Measurements from ENCODE around the gene PARVG.
"Not testable (repeated sequence)": the region's sequence is repeated elsewhere in the genome, so short reads cannot be mapped to it uniquely, and the experiment has no call there.

PARVG gene

DNA sequence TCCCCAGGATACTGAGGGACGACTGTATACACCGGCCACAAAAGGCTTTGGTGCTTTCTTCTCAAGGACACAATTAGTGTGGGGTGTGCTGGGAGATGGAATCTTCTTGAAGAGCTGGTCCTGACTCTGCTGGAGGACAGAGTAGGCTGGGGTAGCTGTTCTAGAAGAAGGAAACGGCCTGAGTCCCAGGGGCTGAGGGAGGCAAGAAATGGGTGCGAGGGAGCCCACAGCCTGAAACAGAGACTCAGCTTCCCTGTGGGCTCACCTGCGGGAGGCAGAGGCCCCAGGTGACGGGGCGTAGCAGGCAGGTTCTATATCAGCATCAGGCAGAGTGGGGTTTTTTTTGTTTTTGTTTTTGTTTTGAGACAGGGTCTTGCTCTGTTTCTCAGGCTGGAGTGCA lies 36.6 kb downstream of the PARVG start:
- DNase-seq, result no peak

DNA sequence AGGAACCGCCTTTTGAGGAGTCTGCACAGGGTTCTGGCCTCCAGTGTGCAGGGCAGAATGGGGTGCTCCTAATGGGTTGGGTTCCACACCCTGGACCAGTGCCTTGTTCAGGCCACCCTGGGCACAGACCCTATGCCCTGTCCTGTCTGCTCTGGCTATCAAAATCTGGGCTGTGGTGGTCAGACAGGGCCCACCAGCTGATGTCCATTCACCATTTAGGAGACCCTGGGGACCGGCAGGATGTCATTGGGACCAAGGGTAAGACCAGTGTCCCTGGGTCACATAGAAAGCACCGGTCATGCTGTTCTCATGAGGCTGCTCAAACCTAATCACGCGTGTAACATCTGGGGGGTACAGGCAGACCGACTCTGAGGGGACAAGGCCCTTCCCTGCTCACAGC lies 37.3 kb downstream of the PARVG start:
- no peak for DNase-seq

DNA sequence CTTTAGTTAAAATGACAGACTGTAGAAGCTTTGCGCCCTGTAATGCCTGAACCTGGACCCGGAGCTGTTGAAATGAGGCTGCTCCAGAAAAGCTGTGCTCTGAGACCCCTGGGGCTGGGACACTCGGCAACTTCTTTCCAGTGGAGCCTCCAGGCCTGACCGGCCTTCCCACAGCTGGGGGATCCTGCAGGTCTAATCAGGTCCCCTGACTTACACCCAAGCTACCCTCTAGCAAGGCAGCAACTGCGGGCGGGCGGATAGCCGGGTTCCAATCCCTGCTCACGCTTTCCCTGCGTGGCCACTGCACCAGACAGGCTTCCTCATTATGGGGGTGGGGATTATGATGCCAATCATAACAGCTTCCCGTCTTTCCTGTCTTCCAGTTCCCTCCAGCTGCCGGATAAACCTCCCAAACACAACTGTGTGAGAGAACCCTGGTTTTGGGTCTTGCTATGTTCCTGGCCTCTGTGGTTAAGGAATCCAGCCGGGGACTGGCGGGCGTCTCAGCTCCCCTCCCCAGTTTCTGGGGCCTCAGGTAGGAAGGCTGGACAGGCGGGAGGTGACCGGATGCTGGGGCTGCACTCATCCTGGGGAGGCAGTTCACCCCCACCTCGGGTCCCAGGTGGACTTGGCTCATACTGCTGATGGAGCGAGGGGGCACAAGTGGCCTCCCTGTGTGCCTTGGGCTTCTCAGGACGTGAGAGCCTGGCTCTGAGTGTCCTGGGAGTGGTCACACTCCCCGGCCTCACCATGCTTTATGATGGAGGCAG lies 38.6 kb downstream of the PARVG start:
- no peak for DNase-seq

DNA sequence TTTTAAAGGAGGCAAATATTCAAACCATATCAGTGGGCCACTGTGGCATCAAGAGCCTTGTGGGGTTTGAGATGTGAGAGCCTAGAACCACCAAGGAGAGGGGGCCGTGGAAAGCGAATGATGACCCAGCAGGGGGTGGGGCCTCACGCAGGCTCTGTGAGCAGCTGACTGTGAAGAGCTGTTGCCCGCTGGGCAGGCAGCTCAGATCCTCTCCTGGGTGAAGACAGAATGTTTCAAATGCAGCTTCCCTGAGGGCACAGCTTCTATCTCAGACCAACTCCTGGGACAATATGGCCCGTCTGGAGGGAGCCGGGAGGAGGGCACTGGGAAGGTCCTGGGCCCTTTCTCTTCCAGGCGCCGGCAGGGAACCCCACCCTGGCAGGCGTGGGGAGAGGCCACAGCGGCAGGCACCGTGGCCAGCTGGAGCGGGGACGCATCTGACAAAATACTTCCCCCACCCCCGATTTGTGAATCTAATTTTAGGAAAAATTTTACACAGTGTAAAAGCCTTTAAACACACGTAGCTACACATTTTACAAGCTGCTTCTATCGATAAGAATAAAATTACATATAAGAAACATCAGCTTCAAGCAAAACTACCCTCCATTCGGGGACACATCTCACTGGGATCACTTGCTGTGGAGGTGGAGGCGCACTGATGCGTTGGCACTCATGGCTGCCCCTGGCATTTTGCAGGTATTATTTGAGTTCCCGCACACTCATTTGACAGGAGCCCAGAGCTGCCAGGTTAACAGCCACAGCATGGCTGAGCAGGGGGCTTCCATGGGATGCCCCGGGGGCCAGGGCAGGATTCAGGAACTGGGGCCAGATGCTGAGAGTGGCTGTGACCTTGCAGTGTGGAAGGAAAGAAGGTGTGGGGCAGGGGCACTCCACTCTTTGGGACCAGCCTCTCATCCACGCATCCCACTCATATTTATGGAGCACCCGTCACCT lies 40.3 kb downstream of the PARVG start:
- no peak for DNase-seq

DNA sequence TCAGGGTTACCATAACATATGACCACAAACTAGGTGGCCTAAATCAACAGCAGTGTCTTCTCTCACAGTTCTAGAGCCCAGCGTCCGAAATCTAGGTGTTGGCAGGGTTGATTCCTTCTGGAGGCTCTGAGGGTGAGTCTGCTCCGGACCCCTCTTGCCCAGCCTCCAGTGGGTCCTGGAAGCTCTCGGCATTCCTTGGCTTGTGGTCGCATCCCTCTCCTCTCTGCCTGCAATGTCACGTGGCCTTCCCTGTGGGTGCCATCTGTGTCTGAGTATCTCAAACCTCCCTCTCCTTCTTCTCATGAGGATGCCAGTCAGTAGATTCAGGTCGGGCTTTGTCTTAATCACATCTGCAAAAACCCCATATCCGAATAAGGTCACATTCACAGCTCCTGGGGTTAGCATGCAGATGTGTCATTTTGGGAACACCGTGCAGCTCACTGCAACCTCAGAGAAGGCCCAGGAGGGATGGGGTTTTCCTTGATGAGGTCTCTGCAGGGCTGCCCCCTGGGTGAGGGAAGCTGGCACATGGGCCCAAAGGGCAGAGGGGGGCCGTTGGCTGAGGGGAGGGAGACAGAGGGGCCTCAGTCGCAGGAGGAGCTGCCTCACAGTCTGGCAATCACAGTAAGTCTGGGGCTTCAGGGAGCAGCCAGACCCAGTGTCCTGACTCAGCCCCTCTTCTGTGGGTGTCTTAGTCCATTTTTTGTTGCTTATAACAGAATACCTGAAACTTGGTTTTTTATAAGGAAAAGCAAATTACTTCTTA lies 41.2 kb downstream of the PARVG start:
- DNase-seq, result no peak

DNA sequence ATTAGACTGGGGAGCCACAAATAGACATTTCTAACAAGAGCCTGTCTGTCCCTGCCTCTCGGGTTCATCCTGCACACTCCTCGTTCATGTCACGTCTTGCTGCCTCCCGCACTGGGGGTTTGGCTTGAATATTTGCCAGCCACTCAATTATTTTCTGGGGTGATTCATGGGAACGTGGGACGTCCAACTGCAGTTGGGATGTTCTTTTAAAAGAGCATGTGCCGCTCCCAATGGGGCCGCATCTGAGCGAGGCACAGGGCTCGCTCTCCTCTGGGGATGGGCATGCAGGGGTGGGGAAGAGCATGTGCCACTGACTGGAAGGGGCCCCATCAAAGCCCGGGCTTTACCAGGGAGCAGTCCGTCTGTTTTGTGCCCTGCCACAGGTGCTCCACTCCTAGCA lies 43.4 kb downstream of the PARVG start:
- no peak for DNase-seq

DNA sequence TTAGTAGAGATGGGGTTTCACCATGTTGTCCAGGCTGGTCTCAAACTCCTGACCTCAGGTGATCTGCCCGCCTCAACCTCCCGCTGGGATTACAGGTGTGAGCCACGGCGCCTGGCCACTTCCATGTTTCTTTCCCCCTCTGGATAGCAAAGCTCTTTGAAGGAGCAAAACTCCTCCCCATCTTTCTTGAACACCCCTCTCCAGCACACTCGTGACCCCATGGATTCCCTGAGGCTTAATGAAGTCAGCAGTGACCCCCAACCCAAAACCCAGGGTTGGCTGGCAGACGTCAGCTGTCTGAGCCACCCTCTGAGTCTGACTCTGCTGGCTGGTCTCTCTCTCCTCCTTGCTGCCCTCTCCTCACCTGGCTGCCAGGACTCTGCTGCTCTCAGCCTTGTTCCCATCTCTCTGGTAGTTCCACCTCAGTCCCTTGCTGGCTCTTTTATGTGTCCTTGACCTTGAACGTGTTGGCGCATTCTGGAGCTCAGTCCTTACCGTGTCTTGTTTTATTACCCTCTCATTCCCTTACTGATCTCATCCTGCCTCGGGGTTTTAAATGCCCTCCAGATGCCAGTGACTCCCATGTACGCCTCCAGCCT lies 44.5 kb downstream of the PARVG start:
- no peak for DNase-seq

DNA sequence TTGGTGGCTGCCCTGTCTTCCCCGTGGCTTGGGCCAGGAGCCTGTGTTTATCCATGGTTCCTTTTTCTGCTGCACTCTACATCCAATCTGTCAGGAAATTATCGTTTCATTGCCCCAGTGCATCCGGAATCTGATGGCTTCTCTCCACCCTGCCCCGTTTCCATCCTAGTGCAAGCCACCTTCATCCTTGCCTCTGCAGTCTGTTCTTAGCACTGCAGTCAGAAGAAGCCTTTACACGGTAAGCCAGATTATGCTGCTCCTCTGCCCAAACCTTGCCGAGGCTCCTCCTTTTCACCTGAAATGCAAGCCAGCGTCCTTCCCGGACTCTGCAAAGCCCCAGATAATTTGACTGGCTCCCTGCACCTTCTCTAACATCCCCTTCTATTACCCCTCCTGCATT lies 45.1 kb downstream of the PARVG start:
- no peak for DNase-seq

DNA sequence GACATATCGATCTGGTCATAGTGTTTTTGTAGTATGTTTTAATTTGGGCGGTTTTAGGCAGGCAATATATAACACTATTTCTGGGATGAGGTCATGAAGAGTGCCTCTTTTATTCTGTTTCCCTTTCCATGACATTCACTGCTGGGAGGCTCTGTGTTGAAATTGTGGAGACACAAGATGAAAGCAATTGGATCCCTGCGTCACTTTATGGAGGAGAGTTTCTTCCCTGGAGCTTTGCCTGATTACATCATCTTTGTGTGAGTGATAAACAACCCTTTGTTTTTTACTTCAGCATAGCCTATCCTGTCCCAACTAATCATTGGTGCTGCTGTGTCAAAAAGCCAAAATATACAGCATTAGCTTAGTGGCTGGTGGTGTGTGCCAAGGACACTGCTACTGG lies 48.6 kb downstream of the PARVG start:
- DNase-seq, result no peak

DNA sequence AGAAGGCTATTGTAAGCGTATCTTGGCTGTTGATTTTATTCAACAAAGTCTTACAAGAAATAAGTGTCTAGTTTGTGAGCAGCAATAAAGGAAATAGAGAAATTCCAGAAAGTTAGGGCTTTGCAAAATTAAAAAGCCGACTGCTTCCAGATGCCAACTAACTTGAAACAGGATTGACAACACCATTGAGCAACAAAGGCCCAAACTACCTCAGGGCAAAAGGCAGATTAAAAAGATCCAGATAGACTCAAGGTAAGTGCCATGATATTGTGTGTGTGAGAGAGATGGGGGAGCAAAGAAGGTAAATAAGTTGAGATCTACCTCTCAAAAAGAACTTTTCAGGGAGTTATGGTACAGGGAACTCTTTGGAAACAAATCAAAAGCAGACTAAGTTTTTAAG lies 49.1 kb downstream of the PARVG start:
- DNase-seq, result no peak

DNA sequence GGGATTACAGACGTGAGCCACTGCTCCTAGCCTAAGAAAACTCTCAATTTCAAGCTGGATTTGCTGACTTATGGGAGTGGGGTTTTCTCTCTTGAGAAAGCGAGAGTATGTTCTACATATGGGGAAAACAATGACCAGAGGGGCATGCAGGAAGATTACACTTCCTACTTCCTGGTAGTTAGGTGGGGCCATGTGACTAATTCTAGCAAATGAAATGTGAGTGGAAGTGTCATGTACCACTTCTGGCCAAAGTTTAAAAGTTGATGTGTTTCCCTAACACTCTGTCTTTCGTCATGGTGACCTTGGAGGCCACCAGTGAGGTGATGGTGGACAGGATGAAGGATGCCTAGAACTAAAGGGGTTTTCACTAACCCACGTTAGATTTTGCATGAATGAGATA lies 50.5 kb downstream of the PARVG start:
- DNase-seq, result no peak

DNA sequence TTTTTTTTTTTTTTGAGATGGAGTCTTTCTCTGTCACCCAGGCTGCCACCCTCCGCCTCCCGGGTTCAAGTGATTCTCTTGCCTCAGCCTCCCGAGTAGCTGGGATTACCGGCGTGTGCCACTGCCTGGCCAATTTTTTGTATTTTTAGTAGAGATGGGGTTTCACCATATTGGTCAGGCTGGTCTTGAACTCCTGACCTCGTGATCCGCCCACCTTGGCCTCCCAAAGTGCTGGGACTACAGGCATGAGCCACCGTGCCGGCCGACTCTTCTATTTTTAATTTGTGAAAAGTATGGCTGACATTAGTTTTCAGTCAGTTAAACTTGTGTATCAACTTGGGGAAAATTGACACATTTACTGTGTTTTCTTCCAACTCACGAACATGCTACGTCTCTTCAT lies 53.6 kb downstream of the PARVG start:
- not testable (repeated sequence) for DNase-seq

DNA sequence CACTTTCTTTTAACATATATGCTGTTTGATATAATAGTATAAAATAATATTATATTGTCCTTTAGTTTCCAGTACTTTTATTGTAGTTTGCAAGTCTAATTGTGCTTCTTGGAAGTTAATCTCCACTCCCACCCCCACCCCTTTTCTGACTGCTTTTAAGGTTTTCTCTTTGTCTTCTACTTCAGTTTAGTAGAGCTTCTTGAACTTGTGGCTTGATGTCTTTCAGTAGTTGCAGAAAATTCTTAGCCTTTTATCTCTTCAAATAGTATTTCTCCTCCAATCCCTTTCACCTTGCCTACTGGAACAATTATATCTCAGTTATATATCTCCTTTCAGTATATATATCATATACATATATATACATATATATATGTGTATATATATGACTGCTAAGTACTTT lies 56.6 kb downstream of the PARVG start:
- no peak for DNase-seq

DNA sequence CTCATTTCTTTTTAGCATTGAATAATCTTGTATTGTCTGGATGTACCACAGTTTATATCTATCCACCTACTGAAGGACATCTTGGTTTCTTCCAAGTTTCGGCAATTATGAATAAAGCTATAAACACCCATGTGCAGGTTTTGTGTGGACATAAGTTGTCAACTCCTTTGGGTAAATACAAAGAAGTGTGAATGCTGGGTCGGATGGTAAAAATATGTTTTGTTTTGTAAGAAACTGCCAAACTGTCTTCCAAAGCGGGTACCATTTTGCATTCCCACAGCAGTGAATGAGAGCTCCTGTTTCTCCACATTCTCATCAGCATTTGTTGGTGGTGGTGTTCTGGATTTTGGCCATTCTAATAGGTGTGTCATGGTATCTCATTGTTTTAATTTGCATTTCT lies 60.4 kb downstream of the PARVG start:
- not testable (repeated sequence) for DNase-seq

DNA sequence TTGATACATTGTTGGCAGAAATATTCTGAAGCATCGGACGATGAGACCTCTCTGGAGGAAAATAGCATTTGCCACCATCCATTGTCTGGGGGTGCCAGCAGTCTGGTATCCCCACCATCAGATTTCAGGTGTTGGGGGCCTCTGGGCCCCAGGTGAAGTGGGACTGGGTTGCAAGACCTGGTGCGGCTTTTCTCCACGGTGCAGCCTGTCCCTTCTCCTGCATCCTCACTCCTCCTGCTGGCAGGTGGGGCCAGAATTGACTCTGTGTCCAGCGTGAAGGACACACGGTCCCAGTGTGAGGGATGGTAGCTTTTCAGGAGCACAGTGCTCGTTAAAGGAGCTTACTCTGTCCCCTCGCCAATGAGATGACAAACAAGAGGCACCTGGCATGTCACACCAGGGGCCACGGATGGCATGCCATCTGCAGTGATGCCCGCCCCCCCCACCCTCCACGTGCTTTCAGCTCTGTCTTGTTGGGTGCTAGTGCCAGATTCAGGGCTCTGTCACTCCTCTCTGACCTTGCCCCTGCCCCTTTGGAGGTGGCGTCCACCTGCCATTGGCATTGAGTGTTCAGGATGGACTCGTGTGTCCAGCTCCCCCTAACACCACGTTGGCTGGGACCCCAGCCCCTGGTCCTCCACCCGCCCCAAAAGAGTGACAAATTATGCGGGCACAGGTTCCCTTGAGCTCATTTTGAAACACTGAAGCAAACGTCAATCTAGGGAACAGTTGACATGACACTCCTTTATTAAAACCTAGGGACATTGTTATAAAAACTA lies 62.4 kb downstream of the PARVG start:
- DNase-seq, result no peak

DNA sequence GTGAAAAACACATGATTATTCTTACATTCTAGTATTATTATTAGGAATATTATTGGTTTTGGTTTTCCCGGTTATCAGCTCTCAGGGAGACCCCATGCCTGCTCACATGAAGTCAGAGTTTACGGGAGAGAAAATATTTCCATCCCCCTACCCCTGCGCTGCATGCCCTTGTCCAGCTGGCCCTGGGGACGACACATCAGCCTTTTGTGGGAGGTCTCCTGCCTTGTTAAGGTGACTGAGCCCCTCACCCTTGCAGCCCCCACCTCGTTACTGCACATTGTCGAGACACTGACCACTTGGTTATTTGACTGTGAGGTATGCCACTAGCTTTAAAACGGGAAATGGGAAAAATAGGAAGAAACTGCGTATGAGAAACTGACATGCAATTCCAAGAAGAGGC lies 63.0 kb downstream of the PARVG start:
- no peak for DNase-seq

DNA sequence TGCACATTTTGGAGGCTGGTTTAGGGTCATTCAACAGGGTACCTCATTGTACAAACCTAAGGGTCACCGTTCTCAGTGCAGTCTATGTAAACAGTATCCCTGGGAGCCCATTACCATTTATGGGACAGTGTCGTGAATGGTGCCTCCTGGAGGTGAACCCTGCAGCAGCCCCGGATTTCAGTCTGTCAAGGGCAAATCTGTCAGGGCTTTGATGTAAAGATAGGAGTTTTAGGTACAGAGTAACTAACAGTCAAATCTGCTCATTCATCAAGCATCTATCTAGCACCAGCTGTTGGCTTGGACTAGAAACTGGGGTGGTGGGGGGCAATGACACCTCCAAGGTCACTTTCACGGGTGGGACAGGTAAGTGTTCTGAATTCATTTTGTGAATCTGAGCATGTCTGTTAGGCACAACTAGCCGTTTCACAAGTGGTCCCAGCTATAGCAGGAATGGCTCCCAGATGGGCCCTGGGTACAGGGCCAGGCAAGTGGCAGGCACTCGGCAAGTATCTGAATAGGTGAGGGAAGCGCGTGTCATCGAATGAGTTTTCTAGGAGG lies 63.6 kb downstream of the PARVG start:
- no peak for DNase-seq

DNA sequence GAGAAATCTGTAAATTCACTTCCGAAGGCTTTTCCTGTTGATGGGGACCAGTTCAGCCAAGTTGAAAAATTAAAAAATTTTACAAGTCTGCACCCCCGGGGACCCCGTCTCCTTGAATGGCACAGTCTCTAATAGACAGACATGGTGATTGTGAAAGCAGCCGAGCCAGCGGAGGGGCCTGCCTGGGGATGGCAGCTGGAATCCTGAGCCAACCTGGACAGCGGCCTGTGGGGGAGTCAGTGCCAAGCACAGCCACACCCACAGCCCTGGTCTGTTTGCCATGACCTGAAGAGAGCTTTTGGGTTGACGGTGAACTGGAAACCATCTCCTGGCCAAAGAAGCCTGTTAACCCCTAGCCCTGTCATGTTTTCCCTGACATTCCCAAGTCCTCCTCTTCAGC lies 64.7 kb downstream of the PARVG start:
- DNase-seq, result no peak

DNA sequence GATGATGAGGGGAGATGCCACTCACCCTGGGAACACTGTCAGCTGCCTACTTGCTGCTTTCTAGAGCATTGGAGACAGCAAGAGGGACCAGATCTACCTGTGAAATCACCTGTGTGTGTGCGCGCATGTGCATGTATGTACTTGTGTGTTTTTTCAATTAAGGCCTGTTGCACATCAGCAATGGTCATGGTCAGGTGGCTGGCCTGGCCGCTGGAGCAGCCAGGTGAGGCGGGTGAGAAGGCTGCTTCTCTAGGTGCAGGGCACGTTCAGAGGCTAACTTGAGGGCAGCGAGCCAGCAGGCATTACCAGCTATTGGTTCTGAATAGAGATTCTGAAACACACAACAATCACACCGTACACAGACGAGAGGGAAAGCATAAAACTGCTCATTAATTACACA lies 65.1 kb downstream of the PARVG start:
- no peak for DNase-seq

DNA sequence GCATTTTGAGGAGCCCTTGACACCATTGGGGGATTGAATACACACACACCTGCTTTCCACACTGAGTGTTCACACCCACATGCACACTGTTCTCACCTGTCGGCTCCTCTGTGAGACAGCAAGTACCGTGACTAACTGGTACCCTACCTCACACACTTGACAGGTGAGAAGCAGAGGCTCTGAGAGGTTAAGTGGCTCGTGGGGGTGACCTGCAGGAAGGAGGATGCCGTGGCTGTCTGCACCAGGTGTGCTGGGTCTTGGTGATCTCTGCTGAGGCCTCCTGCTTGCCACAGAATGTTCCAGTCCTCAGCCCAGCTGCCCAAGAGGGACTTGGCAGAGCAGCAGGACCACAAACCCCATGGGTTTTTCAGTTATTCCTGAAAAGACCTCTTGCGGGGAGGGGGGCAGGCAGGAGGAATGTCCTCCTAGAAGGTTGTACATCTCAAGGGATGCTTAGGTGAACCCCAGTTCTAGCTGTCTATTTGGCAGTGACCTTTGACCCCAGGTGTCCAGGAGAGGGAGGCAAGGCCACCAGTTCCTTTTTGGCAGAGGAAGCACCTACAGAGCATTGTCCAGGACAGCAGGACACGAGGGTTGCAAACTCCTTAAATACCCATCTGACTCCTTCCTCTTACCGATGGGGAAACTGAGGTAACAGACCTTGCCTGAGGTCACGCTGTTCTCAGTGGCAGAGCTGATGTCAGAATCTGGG lies 66.0 kb downstream of the PARVG start:
- DNase-seq, result no peak

DNA sequence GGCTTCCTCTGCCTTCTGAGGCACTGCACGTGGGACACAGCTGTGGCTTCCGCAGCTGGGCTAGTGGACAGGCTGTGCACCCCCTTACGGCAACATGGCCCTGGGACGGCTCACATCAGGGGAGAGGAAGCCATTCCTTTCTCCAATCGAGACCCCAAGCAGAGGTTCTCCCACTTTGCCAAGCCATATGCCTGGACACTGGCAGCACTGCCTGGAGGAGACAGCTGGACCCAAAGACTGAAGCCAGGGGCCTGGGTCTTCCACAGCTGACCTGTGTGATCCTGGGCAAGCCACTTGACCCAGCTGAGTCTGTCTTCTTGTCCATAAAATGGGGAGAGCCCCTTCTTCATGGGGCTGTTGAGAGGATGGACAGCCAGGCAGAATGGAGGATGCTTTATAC lies 66.6 kb downstream of the PARVG start:
- no peak for DNase-seq

Data from NK-92 treated with Interleukin-12 subunit alpha and Interleukin-12 subunit beta, amount 100 ng/mL, for 24 hours (cell line).